Measurements from ENCODE around the gene PATZ1. TPM values are rescaled to one million over a fixed set of nuclear protein-coding genes. Genes with fewer than 3 reads are reported as not detected.
A peak's percentile ranks its signal among the peaks of the same experiment; 100 is the strongest.
"Not testable (repeated sequence)": the region's sequence is repeated elsewhere in the genome, so short reads cannot be mapped to it uniquely, and the experiment has no call there.

The PATZ1 gene
- 10 to 100 TPM; 27.1 to 33.5 (median 31.3) TPM for total RNA-seq

GRCh38 chr22:31346255-31346732 is at the start of gene PATZ1:
TSS of gene PATZ1 (minus strand) at chr22:31346346. CDS start at chr22:31345602, 744 bp downstream.
- 1 to 2% methylated on average over 26 to 39 of the region's 41 CpGs for WGBS, 2 donors
- DNase-seq (ENCODE audit: low spot score in 2 of 2): peak; percentile 57 to 77
- peak within 1 kb of the TSS; percentile 52 to 92 (median 80) for H3K4me3 ChIP-seq
- TF ChIP-seq EP300 (IDR thresholded peaks at IDR 0.05) (no peak), POLR2A (IDR thresholded peaks at IDR 0.05) (peak in 1 of 2 donors; percentile 16), CTCF (IDR thresholded peaks at IDR 0.05) (no peak)
- H3K27me3 ChIP-seq: no peaks in the 10 kb centered on the region
- peak within 1 kb of the TSS; percentile 81 to 90 (median 87) for H3K27ac ChIP-seq
- H3K36me3 ChIP-seq: peaks cover 0 to 15% (median 0%) of the 10 kb centered on the region in 3 donors
- peaks cover 4 to 50% (median 32%) of the 10 kb centered on the region in 4 donors for H3K4me1 ChIP-seq
- H3K9me3 ChIP-seq: no peaks in the 10 kb centered on the region

GRCh38 chr22:31394326-31394725 is 48.2 kb upstream of the PATZ1 start:
- Histone ChIP-seq H3K36me3 (no peaks in the 10 kb centered on the region), H3K27me3 (no peaks in the 10 kb centered on the region), H3K4me3 (no peak overlapping the region), H3K9me3 (no peaks in the 10 kb centered on the region), H3K4me1 (peaks cover 0 to 8% (median 0%) of the 10 kb centered on the region in 4 donors), H3K27ac (no peak overlapping the region)
- WGBS, 2 donors: 80 to 82% methylated on average over 3 of the region's 3 CpGs
- DNase-seq (ENCODE audit: low spot score in 2 of 2): no peak
- no peak for TF ChIP-seq CTCF (IDR thresholded peaks at IDR 0.05)
- TF ChIP-seq EP300 (IDR thresholded peaks at IDR 0.05): no peak
- TF ChIP-seq POLR2A (IDR thresholded peaks at IDR 0.05): no peak

GRCh38 chr22:31393893-31394292 is 47.7 kb upstream of the PATZ1 start:
- no peaks in the 10 kb centered on the region for H3K9me3 ChIP-seq
- no peak overlapping the region for H3K27ac ChIP-seq
- TF ChIP-seq CTCF (IDR thresholded peaks at IDR 0.05) (no peak), EP300 (IDR thresholded peaks at IDR 0.05) (no peak)
- peaks cover 0 to 8% (median 0%) of the 10 kb centered on the region in 4 donors for H3K4me1 ChIP-seq
- H3K4me3 ChIP-seq: no peak overlapping the region
- WGBS, 2 donors: 94 to 96% methylated on average over 2 of the region's 2 CpGs
- DNase-seq (ENCODE audit: low spot score in 2 of 2): no peak
- H3K36me3 ChIP-seq: no peaks in the 10 kb centered on the region
- H3K27me3 ChIP-seq: no peaks in the 10 kb centered on the region

- H3K27me3 ChIP-seq; DNase-seq (ENCODE audit: low spot score in 2 of 2); H3K36me3 ChIP-seq; H3K4me1 ChIP-seq; H3K27ac ChIP-seq; H3K9me3 ChIP-seq; H3K4me3 ChIP-seq: not testable (repeated sequence)
- 74 to 75% methylated on average over 6 of the region's 6 CpGs for WGBS, 2 donors
These were observed 32.5 kb upstream of the PATZ1 start for GRCh38 chr22:31378651-31379050.

- no peak for TF ChIP-seq EP300 (IDR thresholded peaks at IDR 0.05)
- Histone ChIP-seq H3K4me3 (no peak overlapping the region), H3K36me3 (no peaks in the 10 kb centered on the region), H3K27ac (no peak overlapping the region), H3K4me1 (peaks cover 0 to 4% (median 0%) of the 10 kb centered on the region in 4 donors), H3K9me3 (no peaks in the 10 kb centered on the region), H3K27me3 (no peaks in the 10 kb centered on the region)
- DNase-seq (ENCODE audit: low spot score in 2 of 2): no peak
- WGBS, 2 donors: 72 to 75% methylated on average over 3 of the region's 3 CpGs
These were observed 32.0 kb upstream of the PATZ1 start for GRCh38 chr22:31378123-31378522.

GRCh38 chr22:31377612-31378011 is 31.5 kb upstream of the PATZ1 start:
- DNase-seq (ENCODE audit: low spot score in 2 of 2): no peak
- H3K36me3 ChIP-seq: no peaks in the 10 kb centered on the region
- 54 to 66% methylated on average over 3 of the region's 3 CpGs for WGBS, 2 donors
- H3K27ac ChIP-seq: no peak overlapping the region
- no peaks in the 10 kb centered on the region for H3K9me3 ChIP-seq
- no peaks in the 10 kb centered on the region for H3K27me3 ChIP-seq
- no peak overlapping the region for H3K4me3 ChIP-seq
- TF ChIP-seq CTCF (IDR thresholded peaks at IDR 0.05) (no peak), EP300 (IDR thresholded peaks at IDR 0.05) (no peak), POLR2A (IDR thresholded peaks at IDR 0.05) (no peak)
- peaks cover 0 to 4% (median 0%) of the 10 kb centered on the region in 4 donors for H3K4me1 ChIP-seq

All from tibial nerve (tissue), 4 donors.